ENCODE results near the gene RUBCN.
"Not testable (repeated sequence)": the region's sequence is repeated elsewhere in the genome, so short reads cannot be mapped to it uniquely, and the experiment has no call there.

GRCh38 chr3:197627158-197627771 is 109.4 kb downstream of the RUBCN start:
- TF ChIP-seq, protein P1, sequence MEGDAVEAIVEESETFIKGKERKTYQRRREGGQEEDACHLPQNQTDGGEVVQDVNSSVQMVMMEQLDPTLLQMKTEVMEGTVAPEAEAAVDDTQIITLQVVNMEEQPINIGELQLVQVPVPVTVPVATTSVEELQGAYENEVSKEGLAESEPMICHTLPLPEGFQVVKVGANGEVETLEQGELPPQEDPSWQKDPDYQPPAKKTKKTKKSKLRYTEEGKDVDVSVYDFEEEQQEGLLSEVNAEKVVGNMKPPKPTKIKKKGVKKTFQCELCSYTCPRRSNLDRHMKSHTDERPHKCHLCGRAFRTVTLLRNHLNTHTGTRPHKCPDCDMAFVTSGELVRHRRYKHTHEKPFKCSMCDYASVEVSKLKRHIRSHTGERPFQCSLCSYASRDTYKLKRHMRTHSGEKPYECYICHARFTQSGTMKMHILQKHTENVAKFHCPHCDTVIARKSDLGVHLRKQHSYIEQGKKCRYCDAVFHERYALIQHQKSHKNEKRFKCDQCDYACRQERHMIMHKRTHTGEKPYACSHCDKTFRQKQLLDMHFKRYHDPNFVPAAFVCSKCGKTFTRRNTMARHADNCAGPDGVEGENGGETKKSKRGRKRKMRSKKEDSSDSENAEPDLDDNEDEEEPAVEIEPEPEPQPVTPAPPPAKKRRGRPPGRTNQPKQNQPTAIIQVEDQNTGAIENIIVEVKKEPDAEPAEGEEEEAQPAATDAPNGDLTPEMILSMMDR (IDR thresholded peaks at IDR 0.05 in 4 of 5, conservative IDR thresholded peaks at IDR 0.05 in 1 of 5) = not testable (repeated sequence)
- not testable (repeated sequence) for TF ChIP-seq POLR2A (IDR thresholded peaks at IDR 0.05)

All from gastrocnemius medialis (tissue), 4 donors.